Left hindlimb (tissue), 1 donor: Measurements from ENCODE around the gene PDPN.

ENCODE experiments used
- DNase-seq: peaks from one replicate; pipeline ENCODE4 v3.0.0-alpha.2; 2018

The PDPN gene

GRCh38 chr1:13619909-13620308 lies 36.3 kb downstream of the PDPN start:
- no peak for DNase-seq

- DNase-seq: no peak
Measured at GRCh38 chr1:13620825-13621224, 37.2 kb downstream of the PDPN start.

GRCh38 chr1:13622446-13622845 lies 38.8 kb downstream of the PDPN start:
- no peak for DNase-seq

- DNase-seq: no peak
Measured at GRCh38 chr1:13623021-13623637, 39.5 kb downstream of the PDPN start.

GRCh38 chr1:13624526-13624925 lies 40.9 kb downstream of the PDPN start:
- no peak for DNase-seq

GRCh38 chr1:13627127-13627526 lies 43.5 kb downstream of the PDPN start:
- DNase-seq: no peak

- DNase-seq: no peak
Measured at GRCh38 chr1:13628218-13628617, 44.6 kb downstream of the PDPN start.

GRCh38 chr1:13628711-13629110 lies 45.1 kb downstream of the PDPN start:
- DNase-seq: no peak

GRCh38 chr1:13642306-13643004 lies 58.8 kb downstream of the PDPN start:
- no peak for DNase-seq

GRCh38 chr1:13643017-13643416 lies 59.4 kb downstream of the PDPN start:
- DNase-seq: no peak

- DNase-seq: no peak
Measured at GRCh38 chr1:13646521-13646920, 62.9 kb downstream of the PDPN start.

GRCh38 chr1:13651279-13651678 lies 67.6 kb downstream of the PDPN start:
- DNase-seq: no peak

GRCh38 chr1:13652238-13652637 lies 68.6 kb downstream of the PDPN start:
- DNase-seq: no peak

GRCh38 chr1:13661539-13661938 lies 77.9 kb downstream of the PDPN start:
- DNase-seq: no peak

GRCh38 chr1:13662493-13662892 lies 78.9 kb downstream of the PDPN start:
- DNase-seq: no peak

- DNase-seq: no peak
Measured at GRCh38 chr1:13663969-13664368, 80.3 kb downstream of the PDPN start.

- no peak for DNase-seq
Measured at GRCh38 chr1:13664451-13664850, 80.8 kb downstream of the PDPN start.

GRCh38 chr1:13666317-13666716 lies 82.7 kb downstream of the PDPN start:
- no peak for DNase-seq
